MM.1S (cell line): ENCODE measurements around the gene LUZP1.

ENCODE experiments used
- DNase-seq: peaks from one replicate; pipeline ENCODE4 v3.0.0-alpha.2; 2015
- H2AFZ ChIP-seq: fragments of 300-600 bp; sonication (generic); 2 replicates; pipeline ENCODE4 v1.6.0; 2016; ENCODE audit warnings: antibody characterized with exemption, low read length
- H3F3A ChIP-seq: fragments of 300-600 bp; sonication (generic); 2 replicates; pipeline ENCODE4 v1.6.1; 2016; ENCODE audit warnings: mild to moderate bottlenecking, antibody characterized with exemption, low read length, moderate library complexity, mixed read lengths; ENCODE audit not compliant: insufficient read depth
- H3K27ac ChIP-seq: fragments of 300-600 bp; sonication (generic); 2 replicates; pipeline ENCODE4 v1.5.1; 2016; ENCODE audit warnings: mild to moderate bottlenecking, low read length
- H3K27me3 ChIP-seq: fragments of 300-600 bp; sonication (generic); replicated peaks from 2 replicates; pipeline ENCODE4 v1.6.0; 2016; ENCODE audit warnings: low read length; ENCODE audit not compliant: insufficient read depth
- H3K36me3 ChIP-seq: fragments of 300-600 bp; sonication (generic); replicated peaks from 2 replicates; pipeline ENCODE4 v1.6.1; 2016; ENCODE audit warnings: mild to moderate bottlenecking, low read length, mixed read lengths; ENCODE audit not compliant: insufficient read depth
- H3K4me1 ChIP-seq: fragments of 300-600 bp; sonication (generic); 2 replicates; pipeline ENCODE4 v1.6.1; 2016; ENCODE audit warnings: low read length, mixed read lengths
- H3K4me2 ChIP-seq: fragments of 300-600 bp; sonication (generic); 2 replicates; pipeline ENCODE4 v1.6.0; 2016; ENCODE audit warnings: low read depth, low read length
- H3K4me3 ChIP-seq: fragments of 300-600 bp; sonication (generic); 2 replicates; pipeline ENCODE4 v1.5.1; 2016; ENCODE audit warnings: low read length, mixed read lengths
- H3K79me2 ChIP-seq: fragments of 300-600 bp; sonication (generic); 2 replicates; pipeline ENCODE4 v1.6.1; 2016; ENCODE audit warnings: mixed run types, low read length, mixed read lengths
- H3K9ac ChIP-seq: fragments of 300-600 bp; sonication (generic); 2 replicates; pipeline ENCODE4 v1.6.1; 2016; ENCODE audit warnings: low read length, mixed read lengths
- H3K9me2 ChIP-seq: fragments of 300-600 bp; sonication (generic); replicated peaks from 2 replicates; pipeline ENCODE4 v1.6.1; 2016; ENCODE audit warnings: mild to moderate bottlenecking, low read length, mixed read lengths; ENCODE audit not compliant: insufficient read depth
- H3K9me3 ChIP-seq: fragments of 300-600 bp; sonication (generic); replicated peaks from 2 replicates; pipeline ENCODE4 v1.6.1; 2016; ENCODE audit warnings: mild to moderate bottlenecking, low read length, mixed read lengths; ENCODE audit not compliant: insufficient read depth
- H4K20me1 ChIP-seq: fragments of 300-600 bp; sonication (generic); 2 replicates; pipeline ENCODE4 v1.6.1; 2016; ENCODE audit warnings: mild to moderate bottlenecking, low read length, moderate library complexity, mixed read lengths; ENCODE audit not compliant: insufficient read depth
- CTCF ChIP-seq: fragments of 300-600 bp; sonication (generic); IDR thresholded peaks from 2 replicates; pipeline ENCODE4 v1.5.1; 2016; ENCODE audit warnings: antibody characterized with exemption, low read length, mixed read lengths
- EZH2 ChIP-seq: fragments of 300-600 bp; sonication (generic); optimal IDR thresholded peaks from 2 replicates; pipeline ENCODE3; 2017; ENCODE audit warnings: low read depth, mild to moderate bottlenecking, antibody characterized with exemption, low read length, mixed read lengths
- EZH2phosphoT487 ChIP-seq: fragments of 300-600 bp; sonication (generic); IDR thresholded peaks from 2 replicates; pipeline ENCODE4 v1.6.1; 2018; ENCODE audit warnings: antibody characterized with exemption, low read length

The LUZP1 gene

DNA sequence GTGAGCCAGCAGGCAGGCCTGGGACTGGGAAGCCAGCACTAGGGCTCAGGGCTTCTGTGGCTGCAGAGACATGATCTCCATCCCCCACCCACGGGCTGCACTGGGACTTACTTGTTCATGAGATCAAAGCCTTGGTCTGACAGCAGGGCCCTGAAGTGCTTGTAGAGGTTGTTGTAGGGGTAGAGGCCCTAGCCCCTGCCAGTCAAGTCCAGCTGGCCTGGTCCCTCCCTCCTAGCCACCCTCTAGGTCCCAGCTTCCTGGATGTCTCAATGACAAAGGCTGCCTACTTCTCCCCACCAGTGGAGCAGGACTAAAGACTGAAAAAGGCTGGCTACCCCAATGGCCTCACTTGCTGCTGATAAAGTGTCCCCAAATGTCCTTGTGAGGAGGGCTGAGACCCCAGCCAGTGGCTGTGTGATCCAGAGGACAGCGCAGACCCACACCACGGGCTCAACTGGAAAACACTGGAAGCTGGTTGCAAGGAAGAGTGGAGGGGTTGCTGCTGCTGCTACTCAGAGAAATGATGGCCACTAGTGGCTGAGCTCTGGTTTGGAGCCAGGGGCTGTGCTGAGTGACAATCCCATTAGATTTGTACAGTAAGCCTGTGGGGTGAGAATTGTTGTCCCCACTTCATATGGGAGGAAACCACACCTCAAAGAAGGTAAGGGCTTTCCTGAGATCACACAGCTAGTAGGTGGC, 47.2 kb upstream of the LUZP1 start:
- TF ChIP-seq EZH2, result no peak
- Histone ChIP-seq H3F3A (no peaks in the 10 kb centered on the region), H3K4me1 (no peaks in the 10 kb centered on the region), H3K79me2 (no peaks in the 10 kb centered on the region), H3K27me3 (peaks cover 38% of the 10 kb centered on the region), H3K9ac (no peak overlapping the region), H3K4me3 (no peak overlapping the region), H4K20me1 (no peaks in the 10 kb centered on the region), H3K4me2 (no peak overlapping the region), H3K27ac (no peak overlapping the region), H3K9me2 (no peaks in the 10 kb centered on the region), H2AFZ (no peak overlapping the region), H3K9me3 (no peaks in the 10 kb centered on the region), H3K36me3 (no peaks in the 10 kb centered on the region)
- DNase-seq, result no peak

DNA sequence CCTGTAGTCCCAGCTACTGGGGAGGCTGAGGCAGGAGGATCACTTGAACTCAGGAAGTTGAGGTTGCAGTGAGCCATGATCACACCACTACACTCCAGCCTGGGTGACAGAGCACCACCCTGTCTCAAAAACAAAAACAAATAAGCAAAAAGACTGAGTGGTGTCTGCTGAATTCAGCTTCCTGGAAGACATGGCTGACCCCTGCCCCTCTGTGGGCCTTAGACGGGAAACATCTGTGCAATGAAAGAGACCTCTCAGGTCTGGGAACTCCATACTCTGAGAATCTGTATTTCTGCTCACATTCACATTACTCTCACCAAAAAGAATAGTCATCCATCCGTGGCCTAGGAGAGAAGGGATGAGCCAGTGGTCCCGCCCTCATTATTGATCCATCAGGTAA, 46.6 kb upstream of the LUZP1 start:
- H3K4me2 ChIP-seq, result no peak overlapping the region
- no peaks in the 10 kb centered on the region for H3K4me1 ChIP-seq
- no peak overlapping the region for H2AFZ ChIP-seq
- H4K20me1 ChIP-seq, result no peaks in the 10 kb centered on the region
- TF ChIP-seq EZH2phosphoT487 (no peak), EZH2 (no peak), CTCF (no peak)
- H3K9me2 ChIP-seq, result no peaks in the 10 kb centered on the region
- no peaks in the 10 kb centered on the region for H3K36me3 ChIP-seq
- no peaks in the 10 kb centered on the region for H3K9me3 ChIP-seq
- no peak overlapping the region for H3K27ac ChIP-seq
- no peak overlapping the region for H3K9ac ChIP-seq
- no peaks in the 10 kb centered on the region for H3F3A ChIP-seq
- no peaks in the 10 kb centered on the region for H3K79me2 ChIP-seq
- DNase-seq, result no peak
- peaks cover 41% of the 10 kb centered on the region for H3K27me3 ChIP-seq
- H3K4me3 ChIP-seq, result no peak overlapping the region

- DNase-seq, result no peak
- H3K4me2 ChIP-seq, result no peak overlapping the region
- H4K20me1 ChIP-seq, result no peaks in the 10 kb centered on the region
- TF ChIP-seq CTCF (no peak), EZH2phosphoT487 (no peak), EZH2 (no peak)
- H2AFZ ChIP-seq, result no peak overlapping the region
- H3K9ac ChIP-seq, result no peak overlapping the region
- no peaks in the 10 kb centered on the region for H3K9me3 ChIP-seq
- no peak overlapping the region for H3K27ac ChIP-seq
- no peaks in the 10 kb centered on the region for H3K36me3 ChIP-seq
- H3K4me1 ChIP-seq, result no peaks in the 10 kb centered on the region
- H3K27me3 ChIP-seq, result peaks cover 41% of the 10 kb centered on the region
- H3K4me3 ChIP-seq, result no peak overlapping the region
- no peaks in the 10 kb centered on the region for H3K9me2 ChIP-seq
- no peaks in the 10 kb centered on the region for H3K79me2 ChIP-seq
- no peaks in the 10 kb centered on the region for H3F3A ChIP-seq
Observed at GRCh38 chr1:23214640-23215039, 46.0 kb upstream of the LUZP1 start.

- no peaks in the 10 kb centered on the region for H3K4me1 ChIP-seq
- H3K9me2 ChIP-seq, result no peaks in the 10 kb centered on the region
- TF ChIP-seq EZH2, result no peak
- no peak for TF ChIP-seq CTCF
- no peak for TF ChIP-seq EZH2phosphoT487
- H3K9me3 ChIP-seq, result no peaks in the 10 kb centered on the region
- DNase-seq, result no peak
- no peak overlapping the region for H3K4me2 ChIP-seq
- H3F3A ChIP-seq, result no peaks in the 10 kb centered on the region
- H3K79me2 ChIP-seq, result no peaks in the 10 kb centered on the region
- peaks cover 19% of the 10 kb centered on the region for H3K27me3 ChIP-seq
- H3K9ac ChIP-seq, result no peak overlapping the region
- no peak overlapping the region for H2AFZ ChIP-seq
- no peak overlapping the region for H3K27ac ChIP-seq
- no peaks in the 10 kb centered on the region for H4K20me1 ChIP-seq
- H3K36me3 ChIP-seq, result no peaks in the 10 kb centered on the region
- no peak overlapping the region for H3K4me3 ChIP-seq
Observed at GRCh38 chr1:23211955-23212354, 43.3 kb upstream of the LUZP1 start.
